GM18526 (cell line): ENCODE measurements around the gene HECW1.

ENCODE experiments used
- POLR2A ChIP-seq: IDR thresholded peaks from 3 replicates; pipeline ENCODE4 v1.6.1; 2011; ENCODE audit not compliant: insufficient read length; ENCODE audit errors: extremely low read depth

The HECW1 gene

DNA sequence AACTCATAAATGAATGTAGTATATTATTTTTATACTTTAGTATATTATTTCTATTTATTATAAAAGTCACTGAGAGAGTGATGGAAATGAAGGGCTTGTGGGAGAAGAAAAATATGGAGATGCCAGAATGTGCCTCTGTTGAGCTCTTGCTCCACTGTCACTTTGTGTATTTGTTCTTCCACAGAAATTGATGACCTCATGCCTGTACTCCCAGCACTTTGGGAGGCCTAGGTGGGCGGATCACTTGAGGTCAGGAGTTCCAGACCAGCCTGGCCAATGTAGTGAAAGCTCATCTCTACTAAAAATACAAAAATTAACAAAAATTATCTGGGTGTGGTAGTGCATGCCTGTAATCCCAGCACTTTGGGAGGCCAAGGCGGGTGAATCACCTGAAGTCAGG, 394.0 kb downstream of the HECW1 start:
- TF ChIP-seq POLR2A, result no peak

DNA sequence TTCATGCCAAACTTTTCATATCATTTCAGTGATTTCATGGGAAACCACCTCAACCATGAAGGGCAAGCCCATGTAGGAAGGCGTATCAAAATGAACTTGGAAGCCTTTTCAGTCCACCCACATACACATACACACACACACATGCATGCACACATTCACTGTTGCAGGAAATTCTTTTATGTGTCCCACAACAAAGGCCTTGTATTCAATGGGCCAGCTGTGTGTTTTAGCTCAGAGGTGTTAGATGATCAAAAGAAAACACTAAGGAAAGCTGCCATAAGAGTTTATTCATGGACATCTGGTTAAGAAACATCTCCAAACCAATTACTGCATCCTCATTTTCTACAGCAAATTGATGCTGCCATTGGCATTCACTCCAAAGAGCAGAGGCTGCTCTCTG, 396.0 kb downstream of the HECW1 start:
- TF ChIP-seq POLR2A, result no peak

DNA sequence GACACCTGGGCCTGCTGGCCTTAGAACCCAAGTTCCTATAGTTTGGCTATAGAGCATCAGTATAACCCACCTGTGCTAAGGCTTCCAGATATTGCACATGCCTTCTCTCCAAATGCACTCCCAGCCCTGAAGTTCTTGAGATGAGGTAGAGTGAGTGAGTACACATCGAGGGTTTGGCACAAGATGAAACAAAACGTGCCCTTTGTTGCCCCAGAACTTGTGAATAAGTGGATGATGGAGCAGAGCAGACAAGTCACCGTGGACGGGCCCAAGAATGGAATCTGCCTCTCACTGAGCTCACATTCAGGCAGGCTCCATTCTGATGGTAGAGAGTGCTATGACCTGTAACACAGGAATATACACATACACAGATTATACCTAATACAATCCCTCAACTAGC, 397.5 kb downstream of the HECW1 start:
- no peak for TF ChIP-seq POLR2A

DNA sequence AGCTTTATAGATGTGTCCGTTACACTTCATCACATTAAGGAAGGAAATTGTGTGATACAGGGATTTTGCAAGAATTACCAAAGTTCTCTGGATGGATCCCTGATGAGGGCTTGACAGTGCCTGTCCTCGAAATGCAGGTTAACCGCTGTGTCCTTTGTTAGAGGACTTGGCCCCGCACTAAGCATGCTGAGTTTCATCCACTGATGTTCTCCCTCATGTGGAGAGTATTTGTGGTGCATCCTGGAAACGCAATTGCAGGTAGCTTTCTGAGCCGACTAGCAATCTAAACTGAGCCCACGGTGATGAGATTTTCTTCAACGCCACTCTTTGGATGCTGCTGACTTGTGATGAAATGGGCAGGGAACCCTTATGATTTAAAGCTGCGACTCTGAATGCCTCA, 398.6 kb downstream of the HECW1 start:
- TF ChIP-seq POLR2A, result no peak

DNA sequence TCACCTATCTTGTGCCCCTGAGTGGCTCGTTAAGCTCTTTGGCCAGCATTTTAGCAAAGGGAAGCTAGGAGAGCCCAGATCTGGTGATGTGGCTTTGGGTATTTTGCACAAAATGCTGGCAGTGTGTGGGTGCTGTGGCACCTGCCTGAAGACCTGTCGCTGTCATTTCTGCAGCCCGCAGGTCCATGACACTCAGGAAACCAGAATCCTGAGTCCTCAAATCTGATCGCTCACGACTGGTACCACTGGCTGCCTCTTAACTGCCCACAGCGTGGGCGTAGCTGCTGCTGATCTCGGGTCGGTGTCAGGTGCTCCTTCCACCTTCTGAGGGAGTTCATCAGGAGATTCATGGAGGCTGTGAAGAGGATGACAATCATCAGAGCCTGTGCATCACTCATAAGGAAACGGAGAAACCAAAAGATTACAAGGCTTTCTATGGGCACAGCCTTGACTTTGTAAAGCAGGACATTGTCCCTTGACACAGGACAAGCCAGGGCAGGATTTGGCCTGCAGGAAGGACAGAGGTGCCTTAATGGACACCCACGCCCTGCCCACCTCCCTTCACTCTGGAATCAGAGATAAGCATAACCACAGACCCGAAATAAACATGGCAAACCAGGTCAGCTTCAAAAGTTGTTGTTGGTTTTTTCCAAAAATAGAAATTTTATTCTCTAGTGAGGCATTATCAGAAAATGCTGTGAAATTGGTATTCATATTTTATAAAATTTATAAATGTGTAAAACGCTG, 399.5 kb downstream of the HECW1 start:
- TF ChIP-seq POLR2A, result no peak

DNA sequence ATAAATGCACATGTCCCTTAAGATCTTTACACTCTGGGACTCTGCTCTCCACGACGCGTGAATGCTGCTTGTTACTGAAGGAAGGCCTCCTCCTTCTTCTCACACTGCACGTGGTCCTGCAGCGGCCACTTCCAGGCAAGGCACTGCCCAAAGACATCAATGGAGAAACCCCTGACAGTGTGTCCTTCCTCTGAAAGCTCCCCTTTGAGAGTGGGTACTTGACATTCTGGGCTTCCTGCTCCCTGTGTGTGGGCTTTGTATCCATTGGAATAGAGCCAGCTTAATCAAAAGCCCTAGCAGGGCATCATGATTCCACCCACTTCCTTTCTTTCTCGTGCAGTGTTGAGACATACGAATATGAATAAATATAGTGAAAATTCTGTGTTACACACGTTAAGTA, 400.8 kb downstream of the HECW1 start:
- TF ChIP-seq POLR2A, result no peak

DNA sequence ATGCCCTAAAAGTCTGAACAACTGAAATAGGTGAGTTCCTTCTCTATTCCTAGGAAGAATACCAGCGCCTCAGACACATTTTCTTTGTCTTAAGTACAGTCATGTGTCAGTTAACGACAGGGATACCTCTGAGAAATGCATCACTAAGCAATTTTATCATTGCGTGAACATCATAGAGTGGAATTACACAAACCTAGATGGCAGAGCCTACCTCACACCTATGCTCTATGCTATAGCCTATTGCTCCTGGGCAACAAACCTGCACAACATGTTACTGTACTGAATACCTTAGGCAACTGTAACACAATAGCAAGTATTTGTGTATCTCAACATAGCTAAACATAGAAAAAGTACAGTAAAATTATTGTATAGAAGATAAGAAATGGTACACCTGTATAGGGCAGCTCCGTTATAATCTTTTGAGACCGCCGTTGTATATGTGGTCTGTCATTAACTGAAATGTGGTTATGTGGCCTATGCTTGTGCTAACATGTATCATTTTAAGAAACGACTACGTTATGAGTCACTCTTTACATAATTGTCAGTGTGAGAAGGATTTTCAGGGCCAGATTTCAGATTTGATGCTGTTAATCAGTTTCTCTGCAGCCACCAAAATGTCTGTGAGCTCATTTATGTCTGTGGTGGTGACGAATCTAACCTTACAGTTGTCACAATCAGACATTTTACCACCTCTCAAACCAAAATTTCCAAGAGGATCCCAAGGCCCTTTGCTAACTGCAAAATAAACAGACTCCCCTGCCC, 404.3 kb downstream of the HECW1 start:
- TF ChIP-seq POLR2A, result no peak

DNA sequence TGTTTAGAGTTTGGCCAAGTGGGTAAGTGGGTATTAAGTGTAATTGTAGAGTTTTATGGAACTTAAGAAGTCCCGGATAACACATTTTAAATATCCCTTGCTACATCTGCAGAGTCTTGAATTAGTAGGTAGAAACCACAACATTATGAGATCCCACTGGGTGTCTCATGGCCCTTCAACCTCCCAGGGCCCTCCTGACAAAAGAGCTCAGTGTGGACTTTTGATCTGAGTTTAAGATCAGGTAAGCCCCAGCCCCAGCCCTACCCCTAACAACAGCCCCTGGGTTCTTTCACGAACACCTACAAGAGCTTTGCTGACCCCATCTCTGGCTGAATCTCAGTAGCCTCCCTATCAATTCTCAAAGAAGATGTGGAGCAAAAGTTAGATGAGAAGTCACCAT, 405.0 kb downstream of the HECW1 start:
- TF ChIP-seq POLR2A, result no peak

DNA sequence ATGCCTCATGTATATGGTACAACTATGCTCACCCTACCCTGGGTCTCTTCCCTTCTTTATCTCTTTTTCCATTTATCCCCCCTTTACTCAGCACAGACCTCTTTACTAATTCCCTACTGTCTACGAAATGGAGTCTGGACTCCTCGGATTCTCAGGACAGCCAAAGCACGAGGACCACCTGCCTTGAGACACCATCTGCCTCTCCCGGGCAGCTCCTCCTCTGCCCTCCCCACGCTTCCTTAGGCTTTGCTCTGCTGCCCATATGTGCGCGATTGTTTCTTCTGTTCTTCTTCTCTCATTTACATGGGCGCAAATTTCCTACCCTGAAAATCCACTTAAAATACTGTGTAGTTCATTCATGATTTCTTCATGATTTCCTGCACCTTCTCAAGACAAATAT, 407.8 kb downstream of the HECW1 start:
- no peak for TF ChIP-seq POLR2A

DNA sequence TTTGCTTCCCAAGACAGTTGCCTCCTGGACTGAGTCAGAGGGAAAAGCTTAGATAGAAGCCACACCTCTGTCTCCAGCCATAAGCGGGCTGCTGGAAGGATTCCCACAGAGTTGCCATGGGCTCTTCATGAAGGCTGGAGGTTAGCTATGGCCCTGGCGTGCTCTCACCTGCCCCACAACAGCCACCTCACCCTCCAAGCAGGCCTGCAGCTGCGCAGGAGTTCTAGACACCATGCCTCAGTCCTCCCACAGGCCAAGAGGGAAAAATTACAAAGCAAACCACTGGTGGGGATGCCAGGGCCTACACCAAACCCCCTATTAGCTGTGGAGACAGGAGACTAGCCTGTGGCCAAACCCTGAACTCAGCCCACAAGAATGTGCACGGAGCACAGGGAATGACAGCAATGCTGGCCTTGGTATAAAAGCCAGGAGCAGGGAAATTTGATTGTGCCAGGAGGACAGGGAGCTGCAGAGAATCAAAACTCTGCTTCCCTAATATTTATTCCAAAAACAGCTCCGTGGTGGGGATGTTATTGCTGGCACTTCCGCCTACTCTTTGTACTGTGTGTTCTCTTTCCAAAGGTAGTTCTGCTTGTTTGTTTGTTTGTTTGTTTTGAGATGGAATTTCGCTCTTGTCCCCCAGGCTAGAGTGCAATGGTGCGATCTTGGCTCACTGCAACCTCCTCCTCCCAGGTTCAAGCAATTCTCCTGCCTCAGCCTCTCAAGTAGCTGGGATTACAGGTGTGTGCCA, 410.1 kb downstream of the HECW1 start:
- no peak for TF ChIP-seq POLR2A

DNA sequence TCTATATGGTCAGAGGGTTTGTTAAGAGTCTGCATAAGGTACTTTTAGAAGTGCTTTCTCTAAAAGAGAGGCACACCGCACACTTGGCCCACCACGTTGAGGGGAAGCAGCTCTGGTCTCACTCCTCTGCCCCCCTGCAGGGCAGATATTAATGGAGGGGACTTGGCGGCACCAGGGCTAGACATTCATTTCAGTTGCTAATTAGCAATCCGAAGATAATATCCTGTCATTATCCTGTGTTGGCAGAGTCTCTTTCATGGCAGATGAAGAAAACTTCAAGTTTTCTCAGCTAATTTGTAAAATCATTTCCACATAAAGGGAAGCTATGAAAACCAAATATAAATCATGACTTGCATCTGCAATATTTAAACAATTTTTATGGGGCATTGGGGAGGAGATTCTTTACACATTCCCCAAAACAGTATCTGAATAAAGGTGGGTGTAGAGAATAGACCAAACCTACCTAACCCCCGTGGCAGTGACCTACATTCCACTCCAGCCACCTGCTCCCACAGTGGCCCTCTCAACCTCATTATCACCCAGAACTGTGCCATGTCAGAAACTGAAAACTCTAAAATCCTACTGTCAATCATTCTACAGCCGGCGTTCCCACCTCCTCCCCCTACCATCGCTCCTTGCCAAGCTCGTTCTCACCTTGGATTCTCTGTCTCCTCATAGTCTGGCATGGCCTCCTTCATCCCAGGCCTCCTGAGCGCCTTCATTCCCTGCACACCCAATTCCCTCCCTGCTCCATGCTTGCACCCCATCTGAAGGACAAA, 416.3 kb downstream of the HECW1 start:
- TF ChIP-seq POLR2A, result no peak

DNA sequence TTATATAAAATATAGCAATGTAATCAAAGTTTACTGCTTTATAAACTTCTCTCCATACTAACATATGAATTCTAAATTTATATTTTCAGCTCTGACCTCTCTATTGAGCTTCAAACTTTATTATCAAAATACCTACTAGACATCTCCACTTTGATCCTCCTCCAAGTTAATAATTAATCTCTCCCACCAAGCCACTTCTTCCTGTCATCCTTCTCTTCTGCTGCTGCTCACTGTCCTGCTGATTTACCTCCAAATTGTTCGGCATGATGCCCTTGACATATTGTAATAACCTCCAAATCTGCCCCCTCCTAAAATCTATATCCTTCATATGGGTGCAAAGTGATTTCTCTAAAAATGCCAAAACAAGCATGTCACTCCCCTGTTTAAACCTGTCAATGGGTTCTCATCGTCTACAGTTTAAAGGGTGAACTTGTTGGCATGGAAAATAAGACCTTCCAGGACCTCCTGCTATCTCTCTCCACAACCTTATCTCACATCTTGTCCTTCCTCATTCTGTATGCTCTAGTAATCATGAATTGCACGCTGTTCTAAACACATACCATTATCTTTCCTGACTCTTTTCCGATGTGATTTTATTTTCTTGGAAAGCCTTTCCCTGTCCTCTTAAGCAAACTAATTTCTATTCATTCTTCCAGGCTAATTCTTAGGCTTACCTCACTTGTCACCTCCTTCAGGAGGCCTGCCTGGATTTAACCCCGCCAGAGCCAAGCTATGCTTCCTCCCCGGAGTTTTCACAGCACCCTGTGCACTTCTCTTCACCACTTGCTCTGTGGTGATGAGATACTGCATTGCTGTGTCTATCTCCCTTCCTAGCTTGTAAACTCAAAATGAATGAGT, 418.3 kb downstream of the HECW1 start:
- no peak for TF ChIP-seq POLR2A

DNA sequence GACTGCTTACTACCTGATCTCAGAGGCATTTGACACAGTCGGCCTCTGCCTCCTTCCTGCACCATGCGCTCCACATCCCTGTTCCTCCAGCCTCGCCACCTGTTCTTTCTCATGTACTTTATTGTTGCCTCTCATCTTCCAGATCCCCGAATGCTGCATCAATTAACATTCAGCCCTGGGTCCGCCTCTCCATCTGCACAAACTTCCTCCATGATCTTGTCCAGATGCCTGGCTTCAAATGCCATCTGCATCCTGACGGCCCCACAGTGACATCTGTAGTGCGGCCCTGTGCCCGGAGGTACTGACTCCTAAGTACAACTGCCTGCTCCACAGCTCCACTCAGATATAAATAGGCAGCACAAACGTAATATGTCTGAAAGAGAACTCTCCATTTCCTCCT, 419.3 kb downstream of the HECW1 start:
- no peak for TF ChIP-seq POLR2A

DNA sequence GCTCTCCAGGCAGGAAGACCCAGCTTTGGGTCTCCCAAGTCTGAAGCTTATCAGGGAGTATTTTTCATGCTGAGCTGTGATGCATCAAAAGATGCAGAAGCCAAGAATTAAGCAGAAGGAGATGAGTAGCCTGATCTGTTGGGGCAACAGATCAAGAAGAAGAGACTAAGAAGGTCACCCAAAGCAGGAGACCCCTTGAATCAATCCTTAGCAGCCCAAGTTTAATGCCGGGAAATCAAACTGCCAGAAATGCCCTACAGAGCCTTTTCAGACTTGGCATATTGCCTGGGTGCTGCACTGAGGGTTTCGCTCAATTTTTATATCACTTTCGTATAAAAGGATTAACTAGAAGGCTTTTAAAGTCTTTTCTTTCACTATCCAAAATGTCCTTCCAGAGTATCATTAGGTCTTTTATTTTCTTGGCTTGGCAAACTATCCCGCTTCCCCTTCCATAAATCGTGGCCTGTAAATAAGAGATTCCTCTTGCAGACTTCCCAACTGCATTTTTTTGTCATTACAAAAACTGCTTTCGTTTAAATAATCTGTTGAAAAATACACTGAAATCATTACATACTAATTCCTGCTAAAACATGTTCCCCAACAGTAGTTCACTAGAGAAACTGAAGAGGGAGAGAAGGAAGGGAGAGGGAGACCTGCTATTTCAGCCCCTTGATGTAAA, 421.5 kb downstream of the HECW1 start:
- TF ChIP-seq POLR2A, result no peak
